ENCODE results near the gene UCKL1. TPM values are rescaled to one million over a fixed set of nuclear protein-coding genes. Genes with fewer than 3 reads are reported as not detected.

The UCKL1 gene
- total RNA-seq, 2 experiments from 2014 or later: 31.5 to 32.6 TPM

GRCh38 chr20:63966172-63966943, 10.1 kb upstream of the UCKL1 start:
- intact Hi-C loops (cut with micrococcal nuclease): no loop called here
- Mint-ChIP-seq H3K27ac (no peak overlapping the region), H3K36me3 (ENCODE audit: low read depth) (peaks cover 32% of the 10 kb centered on the region), H3K4me1 (ENCODE audit: low read depth) (peaks cover 11% of the 10 kb centered on the region), H3K9me3 (no peaks in the 10 kb centered on the region), H3K4me3 (no peak overlapping the region), H3K27me3 (no peaks in the 10 kb centered on the region)
- DNase-seq (peak; percentile 2), ATAC-seq (no peak)
- TF ChIP-seq, protein P1, sequence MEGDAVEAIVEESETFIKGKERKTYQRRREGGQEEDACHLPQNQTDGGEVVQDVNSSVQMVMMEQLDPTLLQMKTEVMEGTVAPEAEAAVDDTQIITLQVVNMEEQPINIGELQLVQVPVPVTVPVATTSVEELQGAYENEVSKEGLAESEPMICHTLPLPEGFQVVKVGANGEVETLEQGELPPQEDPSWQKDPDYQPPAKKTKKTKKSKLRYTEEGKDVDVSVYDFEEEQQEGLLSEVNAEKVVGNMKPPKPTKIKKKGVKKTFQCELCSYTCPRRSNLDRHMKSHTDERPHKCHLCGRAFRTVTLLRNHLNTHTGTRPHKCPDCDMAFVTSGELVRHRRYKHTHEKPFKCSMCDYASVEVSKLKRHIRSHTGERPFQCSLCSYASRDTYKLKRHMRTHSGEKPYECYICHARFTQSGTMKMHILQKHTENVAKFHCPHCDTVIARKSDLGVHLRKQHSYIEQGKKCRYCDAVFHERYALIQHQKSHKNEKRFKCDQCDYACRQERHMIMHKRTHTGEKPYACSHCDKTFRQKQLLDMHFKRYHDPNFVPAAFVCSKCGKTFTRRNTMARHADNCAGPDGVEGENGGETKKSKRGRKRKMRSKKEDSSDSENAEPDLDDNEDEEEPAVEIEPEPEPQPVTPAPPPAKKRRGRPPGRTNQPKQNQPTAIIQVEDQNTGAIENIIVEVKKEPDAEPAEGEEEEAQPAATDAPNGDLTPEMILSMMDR (IDR thresholded peaks at IDR 0.05): no peak
- POLR2A ChIA-PET: interaction anchor here (0.7 to 0.8 kb wide), 2 partner anchors 93 to 243 kb away, joined by 3 to 5 read pairs; no protein-coding TSS in a partner anchor
- CTCF ChIA-PET: interaction anchor here (1.0 kb wide), 1 partner anchor 10 kb away, joined by 3 read pairs; the partner anchor contains the start of gene UCKL1

- CTCF ChIA-PET: interaction anchor here (0.9 to 1.1 kb wide), 2 partner anchors 10 to 75 kb away, joined by 3 read pairs; no protein-coding TSS in a partner anchor
- H3K9me3 Mint-ChIP-seq: no peaks in the 10 kb centered on the region
- ATAC-seq: no peak
- POLR2A ChIA-PET: interaction anchor here (1.0 kb wide), 1 partner anchor 70 kb away, joined by 3 read pairs; the partner anchor contains the start of gene DNAJC5
- no peak overlapping the region for H3K4me3 Mint-ChIP-seq
- DNase-seq: no peak
- TF ChIP-seq, protein P1 (IDR thresholded peaks at IDR 0.05): no peak
- peaks cover 9% of the 10 kb centered on the region for H3K4me1 Mint-ChIP-seq (ENCODE audit: low read depth)
- no peaks in the 10 kb centered on the region for H3K27me3 Mint-ChIP-seq
- intact Hi-C loops (cut with micrococcal nuclease): no loop called here
- no peak overlapping the region for H3K27ac Mint-ChIP-seq
- peaks cover 34% of the 10 kb centered on the region for H3K36me3 Mint-ChIP-seq (ENCODE audit: low read depth)
These were observed 8.2 kb upstream of the UCKL1 start for GRCh38 chr20:63964412-63964811.

- POLR2A ChIA-PET: interaction anchor here (1.0 kb wide), 1 partner anchor 69 kb away, joined by 3 read pairs; the partner anchor contains the start of gene DNAJC5
- CTCF ChIA-PET: interaction anchor here (0.9 to 1.1 kb wide), 2 partner anchors 10 to 75 kb away, joined by 3 read pairs; no protein-coding TSS in a partner anchor
- Mint-ChIP-seq H3K36me3 (ENCODE audit: low read depth) (peaks cover 34% of the 10 kb centered on the region), H3K27me3 (no peaks in the 10 kb centered on the region), H3K9me3 (no peaks in the 10 kb centered on the region), H3K27ac (no peak overlapping the region), H3K4me1 (ENCODE audit: low read depth) (peaks cover 7% of the 10 kb centered on the region), H3K4me3 (no peak overlapping the region)
- intact Hi-C loops (cut with micrococcal nuclease): no loop called here
- DNase-seq: no peak
- ATAC-seq: no peak
- TF ChIP-seq, protein P1 (IDR thresholded peaks at IDR 0.05): no peak
These were observed 7.6 kb upstream of the UCKL1 start for GRCh38 chr20:63963784-63964301.

GRCh38 chr20:63963348-63963741, 7.1 kb upstream of the UCKL1 start:
- H3K27me3 Mint-ChIP-seq: no peaks in the 10 kb centered on the region
- no peaks in the 10 kb centered on the region for H3K9me3 Mint-ChIP-seq
- H3K36me3 Mint-ChIP-seq (ENCODE audit: low read depth): peaks cover 34% of the 10 kb centered on the region
- intact Hi-C loops (cut with micrococcal nuclease): no loop called here
- CTCF ChIA-PET: interaction anchor here (0.9 to 1.1 kb wide), 2 partner anchors 11 to 76 kb away, joined by 3 read pairs; no protein-coding TSS in a partner anchor
- TF ChIP-seq, protein P1 (IDR thresholded peaks at IDR 0.05): no peak
- no peak for ATAC-seq
- no peak overlapping the region for H3K4me3 Mint-ChIP-seq
- H3K4me1 Mint-ChIP-seq (ENCODE audit: low read depth): peaks cover 5% of the 10 kb centered on the region
- DNase-seq: no peak
- POLR2A ChIA-PET: interaction anchor here (1.0 kb wide), 1 partner anchor 69 kb away, joined by 3 read pairs; the partner anchor contains the start of gene DNAJC5
- H3K27ac Mint-ChIP-seq: no peak overlapping the region
